ENCODE measurements around the gene PREPL.
"Not testable (repeated sequence)": the region's sequence is repeated elsewhere in the genome, so short reads cannot be mapped to it uniquely, and the experiment has no call there.

The PREPL gene

GRCh38 chr2:44321360-44321759 is 39.9 kb downstream of the PREPL start:
- H3K27ac ChIP-seq (ENCODE audit: low read depth, low read length): no peak overlapping the region
- no peaks in the 10 kb centered on the region for H3K9me3 ChIP-seq (ENCODE audit: control insufficient read depth, insufficient read depth, low read length)
- peaks cover 67% of the 10 kb centered on the region for H3K36me3 ChIP-seq (ENCODE audit: control insufficient read depth, insufficient read depth, low read length)
- H3K9ac ChIP-seq (ENCODE audit: low read depth, low read length): no peak overlapping the region
- H3K4me3 ChIP-seq (ENCODE audit: low read depth, low read length): no peak overlapping the region
- H3K4me1 ChIP-seq (ENCODE audit: control insufficient read depth, insufficient read depth, low read length): no peaks in the 10 kb centered on the region
- H3K27me3 ChIP-seq (ENCODE audit: control insufficient read depth, insufficient read depth, low read length): no peaks in the 10 kb centered on the region

- no peak overlapping the region for H3K27ac ChIP-seq (ENCODE audit: low read depth, low read length)
- no peak overlapping the region for H3K9ac ChIP-seq (ENCODE audit: low read depth, low read length)
- H3K4me3 ChIP-seq (ENCODE audit: low read depth, low read length): no peak overlapping the region
- H3K4me1 ChIP-seq (ENCODE audit: control insufficient read depth, insufficient read depth, low read length): no peaks in the 10 kb centered on the region
- H3K27me3 ChIP-seq (ENCODE audit: control insufficient read depth, insufficient read depth, low read length): no peaks in the 10 kb centered on the region
- no peaks in the 10 kb centered on the region for H3K9me3 ChIP-seq (ENCODE audit: control insufficient read depth, insufficient read depth, low read length)
- H3K36me3 ChIP-seq (ENCODE audit: control insufficient read depth, insufficient read depth, low read length): peaks cover 64% of the 10 kb centered on the region
Observed at GRCh38 chr2:44320832-44321231, 40.5 kb downstream of the PREPL start.

- Histone ChIP-seq H3K36me3 (ENCODE audit: control insufficient read depth, insufficient read depth, low read length) (peaks cover 48% of the 10 kb centered on the region), H3K4me3 (ENCODE audit: low read depth, low read length) (no peak overlapping the region), H3K4me1 (ENCODE audit: control insufficient read depth, insufficient read depth, low read length) (no peaks in the 10 kb centered on the region), H3K27me3 (ENCODE audit: control insufficient read depth, insufficient read depth, low read length) (no peaks in the 10 kb centered on the region), H3K27ac (ENCODE audit: low read depth, low read length) (no peak overlapping the region), H3K9ac (ENCODE audit: low read depth, low read length) (no peak overlapping the region), H3K9me3 (ENCODE audit: control insufficient read depth, insufficient read depth, low read length) (peaks cover 9% of the 10 kb centered on the region)
Observed at GRCh38 chr2:44315945-44316344, 45.3 kb downstream of the PREPL start.

GRCh38 chr2:44314362-44314761 is 46.9 kb downstream of the PREPL start:
- no peak overlapping the region for H3K9ac ChIP-seq (ENCODE audit: low read depth, low read length)
- H3K4me1 ChIP-seq (ENCODE audit: control insufficient read depth, insufficient read depth, low read length): no peaks in the 10 kb centered on the region
- peaks cover 32% of the 10 kb centered on the region for H3K36me3 ChIP-seq (ENCODE audit: control insufficient read depth, insufficient read depth, low read length)
- no peak overlapping the region for H3K4me3 ChIP-seq (ENCODE audit: low read depth, low read length)
- no peaks in the 10 kb centered on the region for H3K27me3 ChIP-seq (ENCODE audit: control insufficient read depth, insufficient read depth, low read length)
- H3K9me3 ChIP-seq (ENCODE audit: control insufficient read depth, insufficient read depth, low read length): peaks cover 23% of the 10 kb centered on the region
- H3K27ac ChIP-seq (ENCODE audit: low read depth, low read length): no peak overlapping the region

DNA sequence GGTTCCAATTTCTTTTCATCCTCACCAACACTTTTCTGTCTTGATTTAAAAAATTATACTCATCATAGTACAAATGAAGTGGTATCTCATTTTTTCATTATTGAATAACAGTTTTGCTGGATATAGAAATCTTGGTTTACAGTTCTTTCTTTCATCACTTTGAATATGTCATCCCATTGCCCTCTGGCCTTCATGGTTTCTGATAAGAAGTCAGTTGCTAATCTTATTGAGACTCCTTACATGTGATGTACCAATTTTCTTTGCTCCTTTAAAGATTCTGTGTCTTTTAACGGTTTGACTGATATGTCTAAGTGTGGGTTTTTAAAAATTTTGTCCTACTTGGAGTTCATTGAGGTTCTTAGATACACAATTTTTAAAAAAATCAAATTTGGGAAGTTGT is 51.0 kb downstream of the PREPL start:
- H3K4me3 ChIP-seq (ENCODE audit: low read depth, low read length): no peak overlapping the region
- peaks cover 27% of the 10 kb centered on the region for H3K9me3 ChIP-seq (ENCODE audit: control insufficient read depth, insufficient read depth, low read length)
- H3K9ac ChIP-seq (ENCODE audit: low read depth, low read length): no peak overlapping the region
- H3K27me3 ChIP-seq (ENCODE audit: control insufficient read depth, insufficient read depth, low read length): no peaks in the 10 kb centered on the region
- H3K27ac ChIP-seq (ENCODE audit: low read depth, low read length): no peak overlapping the region
- peaks cover 16% of the 10 kb centered on the region for H3K36me3 ChIP-seq (ENCODE audit: control insufficient read depth, insufficient read depth, low read length)
- H3K4me1 ChIP-seq (ENCODE audit: control insufficient read depth, insufficient read depth, low read length): no peaks in the 10 kb centered on the region

DNA sequence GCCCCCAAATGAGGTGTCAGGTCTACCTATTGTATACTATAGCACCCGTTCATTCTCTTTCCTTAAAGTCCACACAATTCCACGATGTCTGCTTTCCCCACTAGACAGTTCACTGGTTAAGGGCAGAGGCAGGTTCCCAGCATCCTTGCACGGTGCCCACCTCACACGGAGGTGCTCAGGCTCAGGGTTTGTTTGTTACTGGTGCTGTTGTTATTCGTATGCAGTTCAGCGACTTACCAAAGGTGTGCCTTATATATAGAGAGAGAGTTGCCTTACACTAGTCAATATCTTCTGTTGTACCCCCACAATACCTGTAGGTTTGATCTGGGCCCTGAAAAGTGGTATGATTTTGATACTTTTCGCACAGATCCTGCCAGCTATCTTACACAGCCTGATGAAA is 55.4 kb downstream of the PREPL start:
- Histone ChIP-seq H3K9ac (ENCODE audit: low read depth, low read length) (no peak overlapping the region), H3K9me3 (ENCODE audit: control insufficient read depth, insufficient read depth, low read length) (peaks cover 18% of the 10 kb centered on the region), H3K27ac (ENCODE audit: low read depth, low read length) (no peak overlapping the region), H3K27me3 (ENCODE audit: control insufficient read depth, insufficient read depth, low read length) (no peaks in the 10 kb centered on the region), H3K36me3 (ENCODE audit: control insufficient read depth, insufficient read depth, low read length) (no peaks in the 10 kb centered on the region), H3K4me3 (ENCODE audit: low read depth, low read length) (no peak overlapping the region), H3K4me1 (ENCODE audit: control insufficient read depth, insufficient read depth, low read length) (no peaks in the 10 kb centered on the region)

DNA sequence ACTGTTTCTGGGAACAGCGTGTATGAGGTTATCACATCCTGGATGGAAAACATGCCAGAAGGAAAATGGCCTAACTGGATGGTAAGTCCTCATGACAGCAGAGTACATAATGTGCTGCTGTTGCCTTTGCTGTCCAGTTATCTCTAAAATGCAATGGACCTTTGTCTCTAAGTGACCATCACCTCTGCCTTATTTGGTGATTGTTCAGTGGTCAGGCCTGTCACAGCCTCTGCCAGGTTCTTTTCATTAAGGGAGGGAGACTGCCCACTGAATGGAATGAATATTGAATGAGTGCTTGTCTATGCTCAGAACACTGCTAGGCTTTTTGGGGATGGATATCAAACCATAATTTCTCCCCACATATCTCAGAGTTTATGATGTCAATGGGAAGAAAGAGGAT is 57.0 kb downstream of the PREPL start:
- H3K9me3 ChIP-seq (ENCODE audit: control insufficient read depth, insufficient read depth, low read length): peaks cover 3% of the 10 kb centered on the region; the same call in 1 of the 2 replicates
- H3K27ac ChIP-seq (ENCODE audit: low read depth, low read length): no peak overlapping the region
- H3K4me1 ChIP-seq (ENCODE audit: control insufficient read depth, insufficient read depth, low read length): peaks cover 3% of the 10 kb centered on the region; the same call in 1 of the 2 replicates
- H3K36me3 ChIP-seq (ENCODE audit: control insufficient read depth, insufficient read depth, low read length): no peaks in the 10 kb centered on the region
- H3K9ac ChIP-seq (ENCODE audit: low read depth, low read length): no peak overlapping the region
- H3K27me3 ChIP-seq (ENCODE audit: control insufficient read depth, insufficient read depth, low read length): no peaks in the 10 kb centered on the region
- no peak overlapping the region for H3K4me3 ChIP-seq (ENCODE audit: low read depth, low read length)

DNA sequence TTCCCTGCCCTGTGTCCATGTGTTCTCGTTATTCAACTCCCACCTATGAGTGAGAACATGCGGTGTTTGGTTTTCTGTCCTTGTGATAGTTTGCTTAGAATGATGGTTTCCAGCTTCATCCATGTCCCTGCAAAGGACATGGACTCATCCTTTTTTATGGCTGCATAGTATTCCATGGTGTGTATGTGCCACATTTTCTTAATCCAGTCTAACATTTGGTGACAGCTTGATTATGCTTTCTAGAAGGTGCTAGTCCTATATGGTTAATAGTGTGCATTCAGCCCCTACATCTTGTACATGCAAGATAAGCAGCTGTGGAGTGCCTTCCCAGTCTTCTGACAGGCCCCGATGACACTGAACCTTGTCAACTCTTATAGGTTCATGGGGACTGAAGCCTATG is 57.5 kb downstream of the PREPL start:
- not testable (repeated sequence) for H3K36me3 ChIP-seq (ENCODE audit: control insufficient read depth, insufficient read depth, low read length); H3K27me3 ChIP-seq (ENCODE audit: control insufficient read depth, insufficient read depth, low read length); H3K9me3 ChIP-seq (ENCODE audit: control insufficient read depth, insufficient read depth, low read length); H3K4me1 ChIP-seq (ENCODE audit: control insufficient read depth, insufficient read depth, low read length); H3K27ac ChIP-seq (ENCODE audit: low read depth, low read length); H3K9ac ChIP-seq (ENCODE audit: low read depth, low read length); H3K4me3 ChIP-seq (ENCODE audit: low read depth, low read length)

- Histone ChIP-seq H3K9me3 (ENCODE audit: control insufficient read depth, insufficient read depth, low read length) (no peaks in the 10 kb centered on the region), H3K27ac (ENCODE audit: low read depth, low read length) (no peak overlapping the region), H3K4me3 (ENCODE audit: low read depth, low read length) (no peak overlapping the region), H3K27me3 (ENCODE audit: control insufficient read depth, insufficient read depth, low read length) (no peaks in the 10 kb centered on the region), H3K9ac (ENCODE audit: low read depth, low read length) (no peak overlapping the region), H3K36me3 (ENCODE audit: control insufficient read depth, insufficient read depth, low read length) (no peaks in the 10 kb centered on the region), H3K4me1 (ENCODE audit: control insufficient read depth, insufficient read depth, low read length) (peaks cover 3% of the 10 kb centered on the region; the same call in 1 of the 2 replicates)
Observed at GRCh38 chr2:44301111-44301510, 60.2 kb downstream of the PREPL start.

- Histone ChIP-seq H3K4me1 (ENCODE audit: control insufficient read depth, insufficient read depth, low read length) (peaks cover 6% of the 10 kb centered on the region; the same call in 1 of the 2 replicates), H3K27me3 (ENCODE audit: control insufficient read depth, insufficient read depth, low read length) (no peaks in the 10 kb centered on the region), H3K9ac (ENCODE audit: low read depth, low read length) (no peak overlapping the region), H3K9me3 (ENCODE audit: control insufficient read depth, insufficient read depth, low read length) (no peaks in the 10 kb centered on the region), H3K36me3 (ENCODE audit: control insufficient read depth, insufficient read depth, low read length) (no peaks in the 10 kb centered on the region), H3K4me3 (ENCODE audit: low read depth, low read length) (no peak overlapping the region), H3K27ac (ENCODE audit: low read depth, low read length) (no peak overlapping the region)
Observed at GRCh38 chr2:44299635-44300034, 61.7 kb downstream of the PREPL start.

DNA sequence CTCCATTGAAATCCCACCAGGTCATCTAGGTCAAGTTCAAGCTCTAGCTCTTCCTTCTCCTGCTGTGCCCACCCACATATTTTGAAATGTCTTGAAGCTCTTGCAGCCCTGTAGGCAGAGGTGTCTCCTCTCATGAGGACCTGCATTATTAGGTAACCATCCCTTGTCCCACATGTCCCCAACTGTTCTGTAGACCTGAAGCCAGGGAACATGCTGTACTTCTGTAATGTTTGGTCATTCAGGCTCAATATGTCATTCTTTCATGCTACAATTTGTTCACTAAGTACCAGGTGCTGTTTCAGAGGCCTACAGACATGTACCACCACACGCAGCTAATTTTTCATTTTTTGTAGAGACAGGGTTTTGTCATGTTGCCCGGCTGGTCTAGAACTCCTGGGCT is 63.9 kb downstream of the PREPL start:
- no peak overlapping the region for H3K4me3 ChIP-seq (ENCODE audit: low read depth, low read length)
- no peak overlapping the region for H3K27ac ChIP-seq (ENCODE audit: low read depth, low read length)
- no peaks in the 10 kb centered on the region for H3K27me3 ChIP-seq (ENCODE audit: control insufficient read depth, insufficient read depth, low read length)
- H3K9ac ChIP-seq (ENCODE audit: low read depth, low read length): no peak overlapping the region
- peaks cover 6% of the 10 kb centered on the region; the same call in 1 of the 2 replicates for H3K4me1 ChIP-seq (ENCODE audit: control insufficient read depth, insufficient read depth, low read length)
- no peaks in the 10 kb centered on the region for H3K36me3 ChIP-seq (ENCODE audit: control insufficient read depth, insufficient read depth, low read length)
- no peaks in the 10 kb centered on the region for H3K9me3 ChIP-seq (ENCODE audit: control insufficient read depth, insufficient read depth, low read length)

DNA sequence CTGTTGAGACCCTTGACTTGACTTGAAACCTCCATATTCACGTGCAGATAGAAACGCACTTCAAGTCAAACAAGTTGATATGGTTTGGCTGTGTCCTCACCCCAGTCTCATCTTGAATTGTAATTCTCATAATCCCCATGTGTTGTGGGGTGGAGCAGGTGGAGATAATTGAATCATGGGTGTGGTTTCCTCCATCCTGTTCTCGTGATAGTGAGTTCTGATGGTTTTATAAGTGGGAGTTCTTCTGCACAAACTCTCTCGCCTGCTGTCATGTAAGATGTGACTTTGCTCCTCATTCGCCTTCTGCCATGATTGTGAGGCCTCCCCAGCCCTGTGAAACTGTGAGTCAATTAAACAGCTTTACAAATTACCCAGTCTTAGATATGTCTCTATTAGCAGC is 64.6 kb downstream of the PREPL start:
- Histone ChIP-seq H3K4me1 (ENCODE audit: control insufficient read depth, insufficient read depth, low read length) (peaks cover 10% of the 10 kb centered on the region), H3K27ac (ENCODE audit: low read depth, low read length) (no peak overlapping the region), H3K4me3 (ENCODE audit: low read depth, low read length) (no peak overlapping the region), H3K36me3 (ENCODE audit: control insufficient read depth, insufficient read depth, low read length) (no peaks in the 10 kb centered on the region), H3K27me3 (ENCODE audit: control insufficient read depth, insufficient read depth, low read length) (no peaks in the 10 kb centered on the region), H3K9me3 (ENCODE audit: control insufficient read depth, insufficient read depth, low read length) (no peaks in the 10 kb centered on the region), H3K9ac (ENCODE audit: low read depth, low read length) (no peak overlapping the region)
